Lower leg skin (tissue), 3 donors: ENCODE data around the gene CIB4.

Experiments
- CTCF ChIP-seq, 3 donors: fragments of 450-650 bp; IDR thresholded peaks; one replicate each; pipeline ENCODE4 v1.5.1; 2016; ENCODE audit warnings: antibody characterized with exemption in 3 of 3, mild to moderate bottlenecking in 3 of 3, moderate library complexity in 2 of 3
- POLR2A ChIP-seq, 2 donors: fragments of 450-650 bp; IDR thresholded peaks; one replicate each; pipeline ENCODE4 v1.6.1; 2016 to 2017; ENCODE audit warnings: antibody characterized with exemption in 2 of 2, mild to moderate bottlenecking in 1 of 2, moderate library complexity in 1 of 2

GRCh38 chr2:26590508-26590907, 50.7 kb downstream of the CIB4 start:
- TF ChIP-seq CTCF (IDR thresholded peaks at IDR 0.05) (no peak), POLR2A (IDR thresholded peaks at IDR 0.05) (no peak)
